Activated CD4-positive, alpha-beta T cell treated with anti-CD3 and anti-CD28 coated beads for 36 hours (primary cell): ENCODE results near the gene PRAMEF26. TPM values are rescaled to one million over a fixed set of nuclear protein-coding genes. Genes with fewer than 3 reads are reported as not detected.
"Not testable (repeated sequence)": the region's sequence is repeated elsewhere in the genome, so short reads cannot be mapped to it uniquely, and the experiment has no call there.

Experiments used
- ATAC-seq: fragments of 200-7000 bp; cut with Tn5 transposase; one replicate; pipeline ENCODE4 v1.10.0; 2021; ENCODE audit warnings: mild to moderate bottlenecking, moderate library complexity
- CTCF ChIA-PET: fragments of 350-600 bp; sonication (Branson Sonifier 250); formaldehyde crosslinking; loops from one replicate; lab custom pipeline; 2021; ENCODE audit warnings: antibody characterized with exemption; lab: Charles Lee
- POLR2A ChIA-PET: fragments of 350-600 bp; sonication (Branson Sonifier 250); formaldehyde crosslinking; loops from one replicate; lab custom pipeline; 2021; ENCODE audit warnings: antibody characterized with exemption, inconsistent platforms; lab: Charles Lee
- DNase-seq: peaks from one replicate; pipeline ENCODE4 v3.0.0-alpha.2; 2020
- H3K27ac Mint-ChIP-seq: one replicate; pipeline ENCODE4 v1.8.0; 2021; ENCODE audit warnings: mixed read lengths
- H3K27me3 Mint-ChIP-seq: one replicate; pipeline ENCODE4 v1.8.0; 2021; ENCODE audit warnings: mixed read lengths
- H3K36me3 Mint-ChIP-seq: one replicate; pipeline ENCODE4 v1.8.0; 2021; ENCODE audit warnings: low read depth, mixed read lengths
- H3K4me1 Mint-ChIP-seq: one replicate; pipeline ENCODE4 v1.8.0; 2021; ENCODE audit warnings: mixed read lengths
- H3K4me3 Mint-ChIP-seq: one replicate; pipeline ENCODE4 v1.8.0; 2021; ENCODE audit warnings: mild to moderate bottlenecking, moderate library complexity, mixed read lengths
- H3K9me3 Mint-ChIP-seq: one replicate; pipeline ENCODE4 v1.8.0; 2021; ENCODE audit warnings: low read depth, mixed read lengths
- intact Hi-C, 2 experiments: fragments of 100-400 bp; cut with DNase I in 1 of 2; cut with micrococcal nuclease in 1 of 2; formaldehyde crosslinking; loops; one replicate each; pipeline versions ENCODE4 v1.14.2 to v1.15.1; 2022 to 2024; cut with DNase I, micrococcal nuclease
- total RNA-seq, 2 experiments: library from RNA; stranded (reverse); gene quantifications; one replicate each; pipeline ENCODE4 v1.2.3, GENCODE V29; 2021

The PRAMEF26 gene
- not detected for total RNA-seq

DNA sequence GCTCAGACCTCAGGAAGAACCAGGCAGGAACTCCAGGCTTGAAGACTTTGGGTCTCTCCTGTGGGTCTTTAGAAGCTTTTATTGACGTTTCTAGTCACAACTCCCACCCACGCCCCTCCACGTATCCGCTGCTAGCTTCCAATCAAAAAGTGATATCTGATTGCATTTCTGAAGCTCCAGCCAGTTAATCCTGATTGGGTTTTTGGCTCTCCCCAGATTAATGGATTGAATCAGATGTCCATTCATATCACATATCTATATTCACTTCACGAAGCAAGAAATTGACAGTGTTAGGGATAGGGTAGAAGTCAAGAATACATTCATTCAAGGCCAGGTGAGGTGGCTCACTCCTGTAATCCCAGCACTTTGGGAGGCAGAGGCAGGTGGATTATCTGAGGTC is at the start of gene PRAMEF26:
PRAMEF26 (minus strand) TSS at position 101 of the 400 bp plus-strand sequence. CDS start 2,914 bp downstream, outside the sequence.
- DNase-seq, H3K4me1 Mint-ChIP-seq, H3K4me3 Mint-ChIP-seq, H3K27me3 Mint-ChIP-seq, POLR2A ChIA-PET, H3K9me3 Mint-ChIP-seq, H3K36me3 Mint-ChIP-seq, intact Hi-C loops, H3K27ac Mint-ChIP-seq, CTCF ChIA-PET, ATAC-seq: not testable (repeated sequence)

DNA sequence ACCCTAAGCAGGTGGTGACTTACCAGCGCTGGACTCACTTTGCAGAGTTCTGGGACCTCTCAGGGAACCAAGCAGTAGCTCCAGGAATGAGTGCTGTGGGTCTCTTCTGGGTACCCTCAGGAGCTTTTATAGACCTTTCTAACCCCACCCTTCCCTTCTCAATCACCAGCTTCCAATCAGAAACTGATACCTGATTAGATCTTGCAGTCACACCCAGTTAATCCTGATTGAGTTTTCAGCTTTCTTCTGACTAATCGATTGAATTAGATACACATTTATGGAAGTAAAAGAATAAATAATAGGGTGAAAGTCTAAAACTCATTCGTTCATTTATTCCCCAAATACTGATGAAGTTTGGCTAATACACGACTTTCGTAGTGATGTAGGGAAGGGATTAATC is 45.5 kb upstream of the PRAMEF26 start, which contains the start of gene PRAMEF13:
PRAMEF13 (minus strand) TSS at position 101 of the 400 bp plus-strand sequence. CDS start 1,820 bp downstream, outside the sequence.
- H3K27ac Mint-ChIP-seq, ATAC-seq, H3K27me3 Mint-ChIP-seq, H3K36me3 Mint-ChIP-seq, H3K4me1 Mint-ChIP-seq, CTCF ChIA-PET, POLR2A ChIA-PET, H3K9me3 Mint-ChIP-seq, intact Hi-C loops, H3K4me3 Mint-ChIP-seq, DNase-seq: not testable (repeated sequence)

DNA sequence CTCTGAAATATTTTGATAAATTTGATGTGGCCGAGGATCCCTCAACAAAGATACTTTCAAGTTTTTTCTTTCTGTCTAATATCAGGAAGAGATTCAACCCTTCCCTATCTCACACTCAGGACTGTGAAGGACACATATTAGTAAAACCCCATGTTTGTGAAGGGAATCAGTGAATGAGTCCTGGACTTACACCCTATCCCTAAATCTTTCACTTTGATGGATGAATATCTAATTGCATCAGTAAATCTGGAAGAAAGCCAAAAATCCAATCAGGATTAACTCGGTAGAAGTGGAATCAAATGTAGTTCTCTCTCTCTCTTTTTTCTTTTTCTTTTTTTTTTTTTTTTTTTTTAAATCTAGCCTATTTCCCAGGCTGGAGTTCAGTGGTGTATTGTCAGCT is 15.7 kb upstream of the PRAMEF26 start, which contains the start of gene PRAMEF9:
PRAMEF9 (plus strand) TSS at position 301 of the 400 bp plus-strand sequence. CDS start 3,433 bp downstream, outside the sequence.
- not testable (repeated sequence) for DNase-seq, H3K4me1 Mint-ChIP-seq

DNA sequence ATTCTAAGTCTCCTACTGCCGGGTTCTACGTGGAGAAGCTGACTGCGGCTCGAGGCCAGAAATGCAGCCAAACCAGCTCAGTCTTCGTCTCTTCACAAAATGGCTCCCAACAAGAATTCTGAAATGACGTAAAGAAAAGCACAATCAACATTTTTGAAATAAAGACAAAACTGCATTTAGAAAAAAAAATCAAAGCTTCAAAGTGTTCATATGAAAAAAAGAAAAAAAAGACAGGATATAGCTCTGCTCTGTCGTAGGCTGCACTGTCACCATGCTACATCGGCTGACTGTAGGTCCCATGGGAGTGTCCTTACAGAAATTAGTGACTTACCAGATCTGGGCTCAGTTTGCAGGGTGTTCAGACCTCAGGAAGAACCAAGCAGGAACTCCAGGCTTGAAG is 9.7 kb upstream of the PRAMEF26 start, which contains the start of gene HNRNPCL4:
HNRNPCL4 (minus strand) TSS at position 101 of the 400 bp plus-strand sequence. CDS start 164 bp downstream, outside the sequence.
- POLR2A ChIA-PET, intact Hi-C loops, H3K36me3 Mint-ChIP-seq, ATAC-seq, CTCF ChIA-PET, H3K27me3 Mint-ChIP-seq, H3K4me3 Mint-ChIP-seq, DNase-seq, H3K27ac Mint-ChIP-seq, H3K4me1 Mint-ChIP-seq, H3K9me3 Mint-ChIP-seq: not testable (repeated sequence)

More for the DNA sequence above, 15.7 kb upstream of the PRAMEF26 start, which contains the start of gene PRAMEF9:
- CTCF ChIA-PET, intact Hi-C loops, H3K27ac Mint-ChIP-seq, H3K9me3 Mint-ChIP-seq, ATAC-seq, H3K36me3 Mint-ChIP-seq, H3K4me3 Mint-ChIP-seq, H3K27me3 Mint-ChIP-seq, POLR2A ChIA-PET: not testable (repeated sequence)

DNA sequence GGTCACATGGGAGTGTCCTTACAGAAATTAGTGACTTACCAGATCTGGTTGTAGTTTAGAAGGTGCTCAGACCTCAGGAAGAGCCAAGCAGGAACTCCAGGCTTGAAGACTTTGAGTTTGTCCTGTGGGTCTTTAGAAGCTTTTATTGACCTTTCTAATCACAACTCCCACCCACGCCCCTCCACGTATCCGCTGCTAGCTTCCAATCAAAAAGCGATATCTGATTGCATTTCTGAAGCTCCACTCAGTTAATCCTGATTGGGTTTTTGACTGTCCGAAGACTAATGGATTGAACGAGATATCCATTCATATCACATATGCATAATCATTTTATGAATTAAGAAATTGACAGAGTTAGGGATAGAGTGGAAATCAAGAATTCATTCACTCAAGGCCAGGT is 39.1 kb downstream of the PRAMEF26 start, which contains the start of gene HNRNPCL2:
HNRNPCL2 (minus strand) TSS at position 101 of the 400 bp plus-strand sequence. CDS start 454 bp downstream, outside the sequence.
- H3K4me3 Mint-ChIP-seq, result not testable (repeated sequence)

More for the DNA sequence above, 39.1 kb downstream of the PRAMEF26 start, which contains the start of gene HNRNPCL2:
- POLR2A ChIA-PET, CTCF ChIA-PET, intact Hi-C loops, ATAC-seq, H3K27ac Mint-ChIP-seq, DNase-seq, H3K4me1 Mint-ChIP-seq, H3K27me3 Mint-ChIP-seq, H3K9me3 Mint-ChIP-seq, H3K36me3 Mint-ChIP-seq: not testable (repeated sequence)

Other genes with a start within 250 kb of the PRAMEF26 start
- gene PRAMEF7, start 239.4 kb downstream of the PRAMEF26 start, total RNA-seq, result not detected
- gene PRAMEF6, start 208.4 kb downstream of the PRAMEF26 start, total RNA-seq, result not detected
- gene PRAMEF27, start 99.4 kb downstream of the PRAMEF26 start, total RNA-seq, result not detected
- gene HNRNPCL3, start 95.2 kb downstream of the PRAMEF26 start, total RNA-seq, result not detected
- not detected for gene PRAMEF25, start 85.2 kb downstream of the PRAMEF26 start, total RNA-seq
- gene HNRNPCL2, start 39.2 kb downstream of the PRAMEF26 start, total RNA-seq, result not detected
- not detected for gene HNRNPCL4, start 9.6 kb upstream of the PRAMEF26 start, total RNA-seq
- gene PRAMEF9, start 15.8 kb upstream of the PRAMEF26 start, total RNA-seq, result not detected
- gene PRAMEF13, start 45.4 kb upstream of the PRAMEF26 start, total RNA-seq, result not detected
- not detected for gene PRAMEF18, start 70.1 kb upstream of the PRAMEF26 start, total RNA-seq
- gene PRAMEF5, start 98.2 kb upstream of the PRAMEF26 start, total RNA-seq, result not detected
- not detected for gene PRAMEF8, start 129.1 kb upstream of the PRAMEF26 start, total RNA-seq
- not detected for gene PRAMEF33, start 147.5 kb upstream of the PRAMEF26 start, total RNA-seq
- gene PRAMEF15, start 159.6 kb upstream of the PRAMEF26 start, total RNA-seq, result not detected
- not detected for gene PRAMEF14, start 191.1 kb upstream of the PRAMEF26 start, total RNA-seq
- gene PRAMEF19, start 215.9 kb upstream of the PRAMEF26 start, total RNA-seq, result not detected
- gene PRAMEF17, start 233.6 kb upstream of the PRAMEF26 start, total RNA-seq, result not detected